PC-9 (cell line): ENCODE measurements around the gene ANKRD17. TPM values are rescaled to one million over a fixed set of nuclear protein-coding genes. Genes with fewer than 3 reads are reported as not detected.
"Not testable (repeated sequence)": the region's sequence is repeated elsewhere in the genome, so short reads cannot be mapped to it uniquely, and the experiment has no call there.

Experiments
- BruUV-seq: library from RNA; stranded (reverse); fragments of 400-500 nt; replicated peaks from 2 replicates; lab custom pipeline; 2021; lab: Mats Ljungman, UMichigan
- CTCF ChIA-PET: fragments of 300-600 bp; sonication (Branson Sonifier 250); formaldehyde crosslinking; loops from one replicate; lab custom pipeline; 2022; ENCODE audit warnings: antibody characterized with exemption; lab: Charles Lee
- POLR2A ChIA-PET: fragments of 300-600 bp; sonication (Branson Sonifier 250); formaldehyde crosslinking; loops from one replicate; lab custom pipeline; 2022; ENCODE audit warnings: antibody characterized with exemption; ENCODE audit not compliant: unreplicated experiment; lab: Charles Lee
- DNase-seq, 2 experiments: peaks; one replicate each; pipeline versions ENCODE4 v3.0.0 to v3.0.0-alpha.2; 2015 to 2022; ENCODE audit warnings: mixed read lengths in 1 of 2
- H2AFZ ChIP-seq: fragments of 200-600 bp; sonication (generic); 2 replicates; pipeline ENCODE4 v1.8.1; 2017; ENCODE audit warnings: antibody characterized with exemption
- H3F3A ChIP-seq: fragments of 200-600 bp; sonication (generic); 2 replicates; pipeline ENCODE4 v1.8.1; 2017; ENCODE audit warnings: antibody characterized with exemption, mild to moderate bottlenecking, low read depth; ENCODE audit not compliant: insufficient read depth
- H3K27ac ChIP-seq: fragments of 200-600 bp; sonication (generic); 2 replicates; pipeline ENCODE4 v1.6.1; 2016; ENCODE audit warnings: mixed run types
- H3K27me3 ChIP-seq: fragments of 200-600 bp; sonication (generic); 2 replicates; pipeline ENCODE4 v1.6.1; 2016; ENCODE audit warnings: low read depth, mixed run types; ENCODE audit not compliant: insufficient read depth
- H3K36me3 ChIP-seq: fragments of 200-600 bp; sonication (generic); 2 replicates; pipeline ENCODE4 v1.6.1; 2016; ENCODE audit warnings: low read depth, mixed run types
- H3K4me1 ChIP-seq: fragments of 200-600 bp; sonication (generic); replicated peaks from 2 replicates; pipeline ENCODE4 v1.6.1; 2016; ENCODE audit warnings: mixed run types; ENCODE audit not compliant: insufficient read depth
- H3K4me2 ChIP-seq: fragments of 200-600 bp; sonication (generic); 2 replicates; pipeline ENCODE4 v1.6.1; 2017; ENCODE audit warnings: mixed run types
- H3K4me3 ChIP-seq: fragments of 200-600 bp; sonication (generic); 2 replicates; pipeline ENCODE4 v1.6.1; 2016; ENCODE audit warnings: mixed run types
- H3K79me2 ChIP-seq: fragments of 200-600 bp; sonication (generic); 2 replicates; pipeline ENCODE4 v1.6.1; 2017; ENCODE audit warnings: low read depth, mixed run types
- H3K9me2 ChIP-seq: fragments of 200-600 bp; sonication (generic); 2 replicates; pipeline ENCODE4 v1.8.1; 2017; ENCODE audit warnings: mild to moderate bottlenecking; ENCODE audit not compliant: insufficient read depth
- H3K9me3 ChIP-seq: fragments of 200-600 bp; sonication (generic); 2 replicates; pipeline ENCODE4 v1.8.1; 2016; ENCODE audit warnings: low read depth; ENCODE audit not compliant: insufficient read depth
- H4K20me1 ChIP-seq: fragments of 200-600 bp; sonication (generic); 2 replicates; pipeline ENCODE4 v1.8.1; 2017; ENCODE audit not compliant: insufficient read depth
- CTCF ChIP-seq: fragments of 200-600 bp; sonication (generic); conservative IDR thresholded peaks from 2 replicates; pipeline ENCODE4 v1.6.1; 2017; ENCODE audit warnings: mixed run types, antibody characterized with exemption, mild to moderate bottlenecking, moderate library complexity
- EZH2 ChIP-seq: fragments of 200-600 bp; sonication (generic); IDR thresholded peaks from 2 replicates; pipeline ENCODE4 v1.8.0; 2017; ENCODE audit warnings: antibody characterized with exemption, low read depth
- intact Hi-C: fragments of 100-400 bp; cut with micrococcal nuclease; formaldehyde crosslinking; loops from one replicate; pipeline ENCODE4 v1.10.0; 2022; ENCODE audit not compliant: unreplicated experiment
- total RNA-seq: library from RNA; stranded (reverse); gene quantifications from 2 replicates; pipeline ENCODE4 v1.2.3, GENCODE V29; 2021

ANKRD17 gene
- total RNA-seq, 1 experiment from 2014 or later = 37.9 TPM

- Histone ChIP-seq H3F3A (no peaks in the 10 kb centered on the region), H3K4me2 (no peak overlapping the region), H3K36me3 (no peaks in the 10 kb centered on the region), H4K20me1 (no peaks in the 10 kb centered on the region), H3K4me3 (no peak overlapping the region), H2AFZ (no peak overlapping the region), H3K4me1 (no peaks in the 10 kb centered on the region), H3K27ac (no peak overlapping the region), H3K9me2 (no peaks in the 10 kb centered on the region), H3K9me3 (no peaks in the 10 kb centered on the region), H3K79me2 (no peaks in the 10 kb centered on the region), H3K27me3 (no peaks in the 10 kb centered on the region)
- POLR2A ChIA-PET = no interaction called here
- CTCF ChIA-PET = no interaction called here
- intact Hi-C loops = no loop called here
- BruUV-seq = no TSS peak
- DNase-seq = no peak
- TF ChIP-seq CTCF (no peak), EZH2 (no peak)
Observed at GRCh38 chr4:73303711-73304110, 45.1 kb upstream of the ANKRD17 start.

- intact Hi-C loops = no loop called here
- no peaks in the 10 kb centered on the region for H3F3A ChIP-seq
- no peaks in the 10 kb centered on the region for H3K36me3 ChIP-seq
- DNase-seq = no peak
- TF ChIP-seq EZH2 (no peak), CTCF (no peak)
- no peaks in the 10 kb centered on the region for H3K4me1 ChIP-seq
- H3K27me3 ChIP-seq = no peaks in the 10 kb centered on the region
- CTCF ChIA-PET = no interaction called here
- no peaks in the 10 kb centered on the region for H3K9me3 ChIP-seq
- no peak overlapping the region for H3K4me2 ChIP-seq
- H2AFZ ChIP-seq = no peak overlapping the region
- no peak overlapping the region for H3K27ac ChIP-seq
- no TSS peak for BruUV-seq
- POLR2A ChIA-PET = no interaction called here
- no peaks in the 10 kb centered on the region for H4K20me1 ChIP-seq
- H3K9me2 ChIP-seq = no peaks in the 10 kb centered on the region
- no peaks in the 10 kb centered on the region for H3K79me2 ChIP-seq
- H3K4me3 ChIP-seq = no peak overlapping the region
Observed at GRCh38 chr4:73299548-73300280, 41.1 kb upstream of the ANKRD17 start.

- H3K9me3 ChIP-seq, H3K27me3 ChIP-seq, BruUV-seq, H3F3A ChIP-seq, H3K9me2 ChIP-seq, H3K4me2 ChIP-seq, CTCF ChIA-PET, H3K4me3 ChIP-seq, H3K27ac ChIP-seq, POLR2A ChIA-PET, H4K20me1 ChIP-seq, intact Hi-C loops, H3K79me2 ChIP-seq, H2AFZ ChIP-seq, DNase-seq, H3K4me1 ChIP-seq, H3K36me3 ChIP-seq: not testable (repeated sequence)
Observed at GRCh38 chr4:73292661-73293060, 34.1 kb upstream of the ANKRD17 start.

- Histone ChIP-seq H3F3A (no peaks in the 10 kb centered on the region), H3K9me3 (no peaks in the 10 kb centered on the region), H4K20me1 (no peaks in the 10 kb centered on the region), H3K4me3 (no peak overlapping the region), H3K4me2 (no peak overlapping the region), H3K4me1 (no peaks in the 10 kb centered on the region), H3K36me3 (no peaks in the 10 kb centered on the region), H3K79me2 (no peaks in the 10 kb centered on the region), H3K27me3 (no peaks in the 10 kb centered on the region), H3K27ac (no peak overlapping the region), H3K9me2 (no peaks in the 10 kb centered on the region), H2AFZ (no peak overlapping the region)
- DNase-seq = no peak
- TF ChIP-seq EZH2 = no peak
- TF ChIP-seq CTCF = no peak
- ChIA-PET CTCF (no interaction called here), POLR2A (no interaction called here)
- intact Hi-C loops = no loop called here
- no TSS peak for BruUV-seq
Observed at GRCh38 chr4:73281982-73282381, 23.4 kb upstream of the ANKRD17 start.
